Loucy (cell line): ENCODE measurements around the gene ITGB5.

Source experiments
- CTCF ChIP-seq: fragments of 200-600 bp; sonication (generic); conservative IDR thresholded peaks from 2 replicates; pipeline ENCODE4 v1.5.1; 2014; ENCODE audit warnings: mild to moderate bottlenecking, antibody characterized with exemption, low read length
- EZH2phosphoT487 ChIP-seq: fragments of 200-600 bp; IDR thresholded peaks from 2 replicates; pipeline ENCODE4 v1.6.1; 2018; ENCODE audit warnings: antibody characterized with exemption, mild to moderate bottlenecking, moderate library complexity, borderline replicate concordance

GRCh38 chr3:124823648-124824047 lies 63.5 kb downstream of the ITGB5 start:
- TF ChIP-seq CTCF, result no peak
- TF ChIP-seq EZH2phosphoT487, result no peak
